HL-60 (cell line): ENCODE data around the gene RHEBL1.

ENCODE experiments used
- DNase-seq, 2 experiments: peaks; one replicate each; pipeline ENCODE4 v3.0.0-alpha.2; 2010 to 2020; ENCODE audit warnings: low read depth in 1 of 2, low spot score in 1 of 2
- H3K27ac ChIP-seq: fragments of 250-450 bp; sonication (Bioruptor Pico); replicated peaks from 2 replicates; pipeline ENCODE4 v1.5.1; 2020; ENCODE audit warnings: mild to moderate bottlenecking, moderate library complexity
- H3K27me3 ChIP-seq: fragments of 250-450 bp; sonication (Bioruptor Pico); 2 replicates; pipeline ENCODE4 v1.5.1; 2021; ENCODE audit warnings: mild to moderate bottlenecking, moderate library complexity; ENCODE audit not compliant: insufficient read depth, poor library complexity, severe bottlenecking
- H3K4me3 ChIP-seq: replicated peaks from 2 replicates; pipeline ENCODE4 v1.5.1; 2011; ENCODE audit warnings: mild to moderate bottlenecking, control low read depth, low read length; ENCODE audit not compliant: insufficient read depth
- GABPA ChIP-seq: IDR thresholded peaks from 2 replicates; pipeline ENCODE4 v1.6.1; 2012; ENCODE audit warnings: low read depth
- POLR2AphosphoS5 ChIP-seq: IDR thresholded peaks from 2 replicates; pipeline ENCODE4 v1.6.1; 2012; ENCODE audit warnings: low read depth
- SPI1 ChIP-seq: IDR thresholded peaks from 2 replicates; pipeline ENCODE4 v1.6.1; 2012; ENCODE audit warnings: low read depth, mild to moderate bottlenecking, borderline replicate concordance
- TF ChIP-seq, protein P1 (sequence below): IDR thresholded peaks from one replicate; pipeline ENCODE4 v1.5.1; 2011; ENCODE audit warnings: low read length, control low read depth, inconsistent platforms; ENCODE audit not compliant: insufficient read depth
- TF ChIP-seq, protein P2 (sequence below): IDR thresholded peaks from 2 replicates; pipeline ENCODE4 v1.6.1; 2012; ENCODE audit warnings: low read depth; ENCODE audit not compliant: insufficient replicate concordance

The RHEBL1 gene

DNA sequence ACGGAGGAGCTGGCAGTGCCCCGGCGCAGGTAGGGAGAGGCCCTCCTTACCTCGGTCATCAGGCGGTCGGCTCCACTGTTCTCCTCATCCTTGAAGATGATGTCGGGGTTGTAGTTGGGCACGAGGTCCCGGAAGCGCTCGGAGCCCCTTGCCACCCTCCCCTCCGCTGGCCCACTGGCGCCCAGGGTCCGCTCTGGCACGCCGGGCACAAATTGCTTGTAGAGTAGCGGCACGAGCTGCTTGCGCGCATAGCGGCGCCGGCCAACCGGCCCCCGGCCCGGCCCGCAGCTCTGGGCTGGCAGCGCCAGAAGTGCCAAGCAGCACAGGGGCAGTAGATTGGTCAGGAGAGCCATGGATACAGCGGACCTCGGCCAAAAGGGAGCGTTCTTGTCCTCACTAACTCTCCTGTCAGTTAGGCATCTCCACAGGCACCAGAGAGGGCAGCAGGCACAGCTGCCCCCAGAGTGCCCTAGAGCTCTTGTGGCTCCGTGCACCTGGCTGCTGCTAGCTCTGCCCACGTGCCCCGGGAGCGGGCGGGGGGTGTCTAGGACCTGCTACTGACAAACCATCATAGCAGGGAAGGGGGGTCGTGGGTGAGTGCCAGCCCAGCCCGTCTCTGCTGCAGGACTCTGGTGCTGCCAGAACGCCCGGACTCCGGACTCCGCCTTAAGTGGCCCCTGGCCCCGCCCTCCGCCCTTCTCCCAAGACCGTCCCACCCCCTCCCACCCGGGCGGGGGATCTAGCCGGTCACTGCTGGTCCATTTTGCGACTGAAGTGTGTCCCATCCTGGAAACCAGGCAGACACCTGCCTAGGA is 24.6 kb upstream of the RHEBL1 start, which contains the start of gene DHH:
DHH (minus strand) TSS at position 642 of the 815 bp plus-strand sequence; CDS start at position 353, 289 bp downstream.
- DNase-seq = no peak
- Histone ChIP-seq H3K27me3 (peaks cover 44% of the 10 kb centered on the region), H3K4me3 (no peak within 1 kb of the TSS), H3K27ac (no peak within 1 kb of the TSS)
- TF ChIP-seq, protein P1, sequence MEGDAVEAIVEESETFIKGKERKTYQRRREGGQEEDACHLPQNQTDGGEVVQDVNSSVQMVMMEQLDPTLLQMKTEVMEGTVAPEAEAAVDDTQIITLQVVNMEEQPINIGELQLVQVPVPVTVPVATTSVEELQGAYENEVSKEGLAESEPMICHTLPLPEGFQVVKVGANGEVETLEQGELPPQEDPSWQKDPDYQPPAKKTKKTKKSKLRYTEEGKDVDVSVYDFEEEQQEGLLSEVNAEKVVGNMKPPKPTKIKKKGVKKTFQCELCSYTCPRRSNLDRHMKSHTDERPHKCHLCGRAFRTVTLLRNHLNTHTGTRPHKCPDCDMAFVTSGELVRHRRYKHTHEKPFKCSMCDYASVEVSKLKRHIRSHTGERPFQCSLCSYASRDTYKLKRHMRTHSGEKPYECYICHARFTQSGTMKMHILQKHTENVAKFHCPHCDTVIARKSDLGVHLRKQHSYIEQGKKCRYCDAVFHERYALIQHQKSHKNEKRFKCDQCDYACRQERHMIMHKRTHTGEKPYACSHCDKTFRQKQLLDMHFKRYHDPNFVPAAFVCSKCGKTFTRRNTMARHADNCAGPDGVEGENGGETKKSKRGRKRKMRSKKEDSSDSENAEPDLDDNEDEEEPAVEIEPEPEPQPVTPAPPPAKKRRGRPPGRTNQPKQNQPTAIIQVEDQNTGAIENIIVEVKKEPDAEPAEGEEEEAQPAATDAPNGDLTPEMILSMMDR = no peak
- no peak for TF ChIP-seq GABPA
- no peak for TF ChIP-seq SPI1
- TF ChIP-seq, protein P2, sequence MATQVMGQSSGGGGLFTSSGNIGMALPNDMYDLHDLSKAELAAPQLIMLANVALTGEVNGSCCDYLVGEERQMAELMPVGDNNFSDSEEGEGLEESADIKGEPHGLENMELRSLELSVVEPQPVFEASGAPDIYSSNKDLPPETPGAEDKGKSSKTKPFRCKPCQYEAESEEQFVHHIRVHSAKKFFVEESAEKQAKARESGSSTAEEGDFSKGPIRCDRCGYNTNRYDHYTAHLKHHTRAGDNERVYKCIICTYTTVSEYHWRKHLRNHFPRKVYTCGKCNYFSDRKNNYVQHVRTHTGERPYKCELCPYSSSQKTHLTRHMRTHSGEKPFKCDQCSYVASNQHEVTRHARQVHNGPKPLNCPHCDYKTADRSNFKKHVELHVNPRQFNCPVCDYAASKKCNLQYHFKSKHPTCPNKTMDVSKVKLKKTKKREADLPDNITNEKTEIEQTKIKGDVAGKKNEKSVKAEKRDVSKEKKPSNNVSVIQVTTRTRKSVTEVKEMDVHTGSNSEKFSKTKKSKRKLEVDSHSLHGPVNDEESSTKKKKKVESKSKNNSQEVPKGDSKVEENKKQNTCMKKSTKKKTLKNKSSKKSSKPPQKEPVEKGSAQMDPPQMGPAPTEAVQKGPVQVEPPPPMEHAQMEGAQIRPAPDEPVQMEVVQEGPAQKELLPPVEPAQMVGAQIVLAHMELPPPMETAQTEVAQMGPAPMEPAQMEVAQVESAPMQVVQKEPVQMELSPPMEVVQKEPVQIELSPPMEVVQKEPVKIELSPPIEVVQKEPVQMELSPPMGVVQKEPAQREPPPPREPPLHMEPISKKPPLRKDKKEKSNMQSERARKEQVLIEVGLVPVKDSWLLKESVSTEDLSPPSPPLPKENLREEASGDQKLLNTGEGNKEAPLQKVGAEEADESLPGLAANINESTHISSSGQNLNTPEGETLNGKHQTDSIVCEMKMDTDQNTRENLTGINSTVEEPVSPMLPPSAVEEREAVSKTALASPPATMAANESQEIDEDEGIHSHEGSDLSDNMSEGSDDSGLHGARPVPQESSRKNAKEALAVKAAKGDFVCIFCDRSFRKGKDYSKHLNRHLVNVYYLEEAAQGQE = no peak
- TF ChIP-seq POLR2AphosphoS5 = no peak

DNA sequence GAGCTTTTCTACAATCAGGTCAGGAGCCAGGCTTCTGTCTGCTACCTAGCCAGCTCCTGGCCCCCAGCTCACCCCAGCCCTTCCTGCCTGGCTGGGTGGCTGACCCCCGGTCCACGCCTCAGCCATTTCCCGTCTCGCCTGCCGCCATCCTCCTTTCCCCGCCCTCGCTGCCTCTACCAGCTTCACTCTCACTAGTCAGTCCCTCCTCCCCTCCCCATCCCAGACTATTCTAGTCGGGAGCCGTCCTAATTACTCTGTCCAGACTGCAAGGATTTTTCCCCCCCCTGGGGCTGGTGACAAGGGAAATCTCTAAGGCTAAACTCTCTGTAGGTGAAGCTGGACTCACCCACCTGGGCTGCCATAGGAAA is 24.0 kb upstream of the RHEBL1 start:
- Histone ChIP-seq H3K27me3 (peaks cover 50% of the 10 kb centered on the region), H3K4me3 (no peak overlapping the region), H3K27ac (no peak overlapping the region)
- no peak for TF ChIP-seq POLR2AphosphoS5
- TF ChIP-seq SPI1 = no peak
- no peak for TF ChIP-seq GABPA
- TF ChIP-seq, protein P1 = no peak
- TF ChIP-seq, protein P2 = no peak
- DNase-seq = no peak

DNA sequence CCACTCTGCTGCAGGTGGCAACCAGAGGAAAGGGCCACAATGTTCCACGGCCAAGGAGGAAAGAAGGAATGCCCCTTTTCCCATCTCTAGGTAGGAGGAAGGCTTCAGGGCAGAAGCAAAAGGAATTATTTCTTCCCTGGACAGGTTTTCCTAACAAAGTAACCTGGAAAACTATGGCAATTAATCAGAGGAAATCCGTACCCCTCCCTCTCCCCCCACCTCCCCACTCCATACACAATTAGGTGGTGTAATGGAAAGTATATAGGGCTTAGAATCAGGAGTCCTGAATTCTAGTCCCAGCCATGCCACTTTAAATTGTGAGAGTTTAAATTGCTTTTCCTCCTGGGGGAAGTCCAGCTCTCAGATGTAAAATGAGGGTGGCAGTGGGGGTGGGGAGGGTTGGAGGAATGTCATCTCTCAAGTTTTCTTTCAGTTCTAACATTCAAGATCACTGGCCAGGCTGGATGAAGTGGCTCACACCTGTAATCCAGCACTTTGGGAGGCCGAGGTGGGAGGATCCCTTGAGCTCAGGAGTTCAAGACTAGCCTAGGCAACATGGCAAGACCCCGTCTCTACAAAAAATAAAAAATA is 23.1 kb upstream of the RHEBL1 start:
- TF ChIP-seq, protein P1 = no peak
- TF ChIP-seq GABPA = no peak
- TF ChIP-seq, protein P2 = no peak
- no peak for TF ChIP-seq POLR2AphosphoS5
- no peak for TF ChIP-seq SPI1
- H3K27ac ChIP-seq = no peak overlapping the region
- no peak for DNase-seq
- no peak overlapping the region for H3K4me3 ChIP-seq
- peaks cover 50% of the 10 kb centered on the region for H3K27me3 ChIP-seq
